ENCODE results near the gene ELK4. TPM values are rescaled to one million over a fixed set of nuclear protein-coding genes. Genes with fewer than 3 reads are reported as not detected.

The ELK4 gene
- total RNA-seq, 1 donor from 2014 or later, result 57.1 TPM

DNA sequence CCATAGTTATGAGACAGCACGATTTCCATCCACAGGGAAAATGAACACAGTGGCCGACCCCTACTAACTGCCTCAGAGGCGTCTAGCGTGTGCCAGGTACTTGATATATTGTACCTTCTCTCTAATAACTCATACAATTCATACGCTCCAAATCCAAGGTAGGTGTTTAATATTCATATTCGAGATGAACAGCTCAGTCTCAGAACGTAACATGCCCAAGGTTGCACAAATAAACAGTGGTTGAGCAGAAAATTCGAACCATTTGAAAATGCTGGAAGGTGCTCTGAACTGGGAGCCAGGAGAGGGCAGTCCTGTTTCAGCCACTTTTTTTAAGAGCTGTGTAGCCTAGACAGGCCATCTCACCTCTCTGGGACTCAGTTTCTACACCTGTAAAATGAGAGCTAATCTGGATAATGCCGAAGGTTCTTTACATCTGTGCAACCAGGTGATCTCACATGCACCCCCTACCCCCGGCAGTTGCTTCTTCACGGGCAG is 40.6 kb upstream of the ELK4 start:
- peak; percentile 9 for TF ChIP-seq CTCF (IDR thresholded peaks at IDR 0.05; ENCODE audit: unreplicated experiment)
- Mint-ChIP-seq H3K36me3 (ENCODE audit: low read depth, unreplicated experiment) (no peaks in the 10 kb centered on the region), H3K4me1 (ENCODE audit: unreplicated experiment) (peaks cover 54% of the 10 kb centered on the region), H3K9me3 (ENCODE audit: unreplicated experiment) (no peaks in the 10 kb centered on the region), H3K4me3 (ENCODE audit: unreplicated experiment) (no peak overlapping the region), H3K27me3 (ENCODE audit: unreplicated experiment) (peaks cover 1% of the 10 kb centered on the region), H3K27ac (ENCODE audit: unreplicated experiment) (no peak overlapping the region)
- DNase-seq (ENCODE audit: low spot score), result no peak

GRCh38 chr1:205670611-205671430 is 39.0 kb upstream of the ELK4 start:
- DNase-seq (ENCODE audit: low spot score), result no peak
- no peak overlapping the region for H3K27ac Mint-ChIP-seq (ENCODE audit: unreplicated experiment)

GRCh38 chr1:205670150-205670446 is 38.3 kb upstream of the ELK4 start:
- Mint-ChIP-seq H3K36me3 (ENCODE audit: low read depth, unreplicated experiment) (no peaks in the 10 kb centered on the region), H3K9me3 (ENCODE audit: unreplicated experiment) (no peaks in the 10 kb centered on the region), H3K27me3 (ENCODE audit: unreplicated experiment) (peaks cover 3% of the 10 kb centered on the region), H3K4me3 (ENCODE audit: unreplicated experiment) (no peak overlapping the region), H3K4me1 (ENCODE audit: unreplicated experiment) (peaks cover 39% of the 10 kb centered on the region), H3K27ac (ENCODE audit: unreplicated experiment) (no peak overlapping the region)
- no peak for DNase-seq (ENCODE audit: low spot score)
- TF ChIP-seq CTCF (IDR thresholded peaks at IDR 0.05; ENCODE audit: unreplicated experiment), result no peak

More at GRCh38 chr1:205670611-205671430, 39.0 kb upstream of the ELK4 start:
- no peak for TF ChIP-seq CTCF (IDR thresholded peaks at IDR 0.05; ENCODE audit: unreplicated experiment)
- H3K4me1 Mint-ChIP-seq (ENCODE audit: unreplicated experiment), result peaks cover 42% of the 10 kb centered on the region
- H3K36me3 Mint-ChIP-seq (ENCODE audit: low read depth, unreplicated experiment), result no peaks in the 10 kb centered on the region
- no peak overlapping the region for H3K4me3 Mint-ChIP-seq (ENCODE audit: unreplicated experiment)
- H3K9me3 Mint-ChIP-seq (ENCODE audit: unreplicated experiment), result no peaks in the 10 kb centered on the region
- H3K27me3 Mint-ChIP-seq (ENCODE audit: unreplicated experiment), result no peaks in the 10 kb centered on the region

DNA sequence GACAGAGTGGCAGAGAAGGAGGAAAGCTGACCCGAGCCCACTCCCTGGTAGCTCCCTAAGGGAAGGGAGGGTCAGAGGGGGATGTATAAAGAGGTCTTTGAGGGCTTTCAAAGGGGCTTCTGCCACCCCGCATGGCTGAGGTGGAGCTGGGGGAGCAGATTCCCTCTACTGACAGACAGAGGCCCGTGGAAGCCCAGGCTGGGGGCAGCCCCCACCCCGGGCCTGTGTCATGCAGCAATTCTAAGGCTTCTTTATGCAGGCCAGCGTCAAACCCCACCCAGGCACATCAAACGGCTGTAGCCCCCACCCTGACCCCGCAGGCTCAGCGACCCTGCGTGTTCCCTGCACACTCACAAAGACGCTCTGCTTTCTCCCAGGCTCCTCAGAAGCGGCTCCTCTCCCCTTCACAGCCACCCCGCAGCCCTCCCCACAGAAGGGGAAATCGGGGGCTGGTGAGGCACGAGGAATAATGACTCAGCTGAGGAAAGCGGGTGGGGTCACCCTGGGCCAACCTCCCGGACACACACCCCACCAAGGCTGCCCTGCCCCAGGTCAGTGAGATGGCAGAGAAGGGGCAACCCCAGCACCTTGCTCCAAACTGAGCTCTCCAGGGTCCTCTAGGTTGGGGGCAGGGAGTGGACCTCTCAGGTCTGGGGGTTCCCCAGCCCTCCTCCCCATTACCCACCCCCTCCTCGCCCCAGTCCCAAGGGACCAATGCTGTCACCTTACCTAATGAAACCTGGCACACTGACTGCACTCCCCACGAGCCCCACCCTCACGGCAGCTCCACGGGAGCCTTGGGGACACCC is 37.7 kb upstream of the ELK4 start:
- Mint-ChIP-seq H3K4me1 (ENCODE audit: unreplicated experiment) (peaks cover 44% of the 10 kb centered on the region), H3K27me3 (ENCODE audit: unreplicated experiment) (peaks cover 3% of the 10 kb centered on the region), H3K27ac (ENCODE audit: unreplicated experiment) (no peak overlapping the region), H3K4me3 (ENCODE audit: unreplicated experiment) (peak overlapping the region; percentile 56), H3K9me3 (ENCODE audit: unreplicated experiment) (no peaks in the 10 kb centered on the region), H3K36me3 (ENCODE audit: low read depth, unreplicated experiment) (no peaks in the 10 kb centered on the region)
- no peak for DNase-seq (ENCODE audit: low spot score)
- TF ChIP-seq CTCF (IDR thresholded peaks at IDR 0.05; ENCODE audit: unreplicated experiment), result no peak

DNA sequence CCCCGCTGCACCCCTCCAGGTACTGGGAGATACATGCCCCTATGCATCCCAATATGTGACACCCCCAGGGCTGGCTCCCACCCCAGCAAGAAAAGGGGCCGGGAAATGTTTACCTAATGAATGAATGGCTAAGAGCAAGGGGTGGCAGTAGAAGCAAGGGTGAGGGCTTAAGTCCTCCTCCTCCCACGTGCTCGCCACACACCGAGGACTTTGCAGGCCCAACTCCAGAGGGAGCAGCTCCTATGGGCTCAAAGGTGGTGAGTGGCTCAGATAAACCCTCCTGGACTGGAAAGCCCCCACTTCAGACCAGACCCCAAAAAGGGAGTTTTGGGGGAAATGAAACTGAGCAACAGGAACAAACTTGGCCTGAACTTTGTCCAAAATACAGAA is 37.1 kb upstream of the ELK4 start:
- DNase-seq (ENCODE audit: low spot score), result no peak
- no peak for TF ChIP-seq CTCF (IDR thresholded peaks at IDR 0.05; ENCODE audit: unreplicated experiment)
- Mint-ChIP-seq H3K4me3 (ENCODE audit: unreplicated experiment) (peak overlapping the region; percentile 56), H3K36me3 (ENCODE audit: low read depth, unreplicated experiment) (no peaks in the 10 kb centered on the region), H3K27me3 (ENCODE audit: unreplicated experiment) (peaks cover 6% of the 10 kb centered on the region), H3K4me1 (ENCODE audit: unreplicated experiment) (peaks cover 46% of the 10 kb centered on the region), H3K9me3 (ENCODE audit: unreplicated experiment) (no peaks in the 10 kb centered on the region), H3K27ac (ENCODE audit: unreplicated experiment) (no peak overlapping the region)

Data from endothelial cell (in vitro differentiated cells).